HG03280 (cell line): ENCODE measurements around the gene FGA.
"Not testable (repeated sequence)": the region's sequence is repeated elsewhere in the genome, so short reads cannot be mapped to it uniquely, and the experiment has no call there.

ENCODE experiments used
- ATAC-seq: cut with Tn5 transposase; IDR thresholded peaks from one replicate; pipeline ENCODE4 v1.9.1; 2021; ENCODE audit warnings: mild to moderate bottlenecking, moderate library complexity; ENCODE audit not compliant: unreplicated experiment

Gene FGA

DNA sequence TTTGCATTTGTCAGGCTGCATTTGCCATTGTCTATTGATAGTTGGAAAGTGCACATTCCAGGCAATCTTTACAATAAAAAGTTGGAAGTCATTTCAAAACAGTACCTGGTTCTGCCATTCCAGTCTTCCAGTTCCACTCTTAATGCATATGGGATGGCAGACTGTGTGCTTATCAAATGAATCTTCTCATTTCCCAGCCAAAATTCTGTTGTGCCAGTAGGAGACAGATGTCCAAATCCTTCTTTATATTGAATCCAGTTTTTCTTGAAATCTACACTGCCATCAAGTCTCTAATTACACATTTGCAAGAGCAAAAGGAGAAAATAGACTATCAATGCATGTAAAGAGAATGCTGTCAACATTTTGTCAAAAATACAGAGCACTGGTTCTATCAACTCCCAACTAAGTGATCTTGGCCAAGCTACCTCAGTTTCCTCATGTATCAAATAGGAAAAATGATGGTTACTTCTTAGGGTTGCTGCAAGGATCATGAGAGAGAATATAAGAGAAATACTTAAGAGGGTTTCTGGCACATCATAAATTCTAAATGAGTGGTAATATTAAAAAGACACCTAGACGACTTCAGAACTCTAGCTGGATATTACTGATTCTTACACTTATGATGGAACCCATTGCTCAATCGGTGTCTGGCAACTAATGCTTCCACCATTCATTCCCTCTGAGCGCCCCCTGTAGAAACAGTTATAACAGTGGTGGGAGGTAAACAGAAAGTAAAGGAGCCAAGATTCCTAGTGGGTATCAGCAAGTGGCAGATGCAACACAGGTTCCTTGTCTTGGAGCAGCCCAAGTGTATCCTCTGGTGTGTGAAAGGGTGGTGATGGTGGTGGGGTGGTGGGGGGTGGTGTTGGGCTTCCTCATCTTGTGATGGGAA, 18.1 kb upstream of the FGA start:
- ATAC-seq, result no peak

DNA sequence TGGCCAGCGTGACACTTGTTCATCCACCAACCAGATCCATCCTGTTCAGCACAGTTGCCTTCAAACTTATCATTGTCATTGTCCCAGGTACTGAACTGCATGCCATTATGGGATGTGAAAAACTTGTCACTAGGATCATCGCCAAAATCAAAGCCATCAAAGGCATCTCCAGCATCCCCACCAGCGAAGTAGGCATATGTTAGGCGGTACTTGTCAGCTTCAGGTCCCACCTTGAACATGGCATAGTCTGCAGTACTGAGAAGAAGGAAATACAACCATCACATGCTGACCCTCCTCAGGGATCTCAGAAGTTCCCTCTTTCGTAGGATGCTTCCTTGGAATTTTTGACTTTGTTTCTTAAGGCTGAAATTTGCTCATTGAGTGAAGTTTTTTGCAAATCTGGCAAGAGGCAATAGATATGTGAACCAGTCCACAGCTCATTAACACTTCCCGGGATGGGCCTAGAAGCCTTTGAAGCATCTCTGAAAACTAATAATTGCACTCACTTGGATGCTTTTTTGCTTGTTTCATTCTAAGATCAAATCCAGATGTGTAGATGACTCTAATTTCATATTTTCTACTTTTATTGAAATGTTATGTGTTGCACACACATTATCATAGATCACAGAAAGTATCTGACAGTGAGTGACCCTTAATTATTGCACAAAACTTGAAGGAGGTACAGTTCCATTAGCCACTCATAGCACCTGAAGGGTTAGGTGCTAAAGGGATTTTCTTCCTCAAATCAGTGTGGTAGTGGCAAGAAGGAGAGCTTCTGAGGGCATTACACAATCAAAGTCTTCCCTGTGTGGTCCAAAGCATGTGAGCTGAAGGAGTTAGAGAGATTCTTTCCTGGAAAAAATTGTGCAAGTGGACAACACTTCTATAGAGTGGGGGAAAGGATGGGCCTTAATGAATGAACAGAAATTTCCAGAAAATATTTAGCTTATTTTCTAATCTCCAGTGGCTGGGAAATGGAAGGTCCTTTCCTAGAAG, 16.5 kb upstream of the FGA start:
- no peak for ATAC-seq

DNA sequence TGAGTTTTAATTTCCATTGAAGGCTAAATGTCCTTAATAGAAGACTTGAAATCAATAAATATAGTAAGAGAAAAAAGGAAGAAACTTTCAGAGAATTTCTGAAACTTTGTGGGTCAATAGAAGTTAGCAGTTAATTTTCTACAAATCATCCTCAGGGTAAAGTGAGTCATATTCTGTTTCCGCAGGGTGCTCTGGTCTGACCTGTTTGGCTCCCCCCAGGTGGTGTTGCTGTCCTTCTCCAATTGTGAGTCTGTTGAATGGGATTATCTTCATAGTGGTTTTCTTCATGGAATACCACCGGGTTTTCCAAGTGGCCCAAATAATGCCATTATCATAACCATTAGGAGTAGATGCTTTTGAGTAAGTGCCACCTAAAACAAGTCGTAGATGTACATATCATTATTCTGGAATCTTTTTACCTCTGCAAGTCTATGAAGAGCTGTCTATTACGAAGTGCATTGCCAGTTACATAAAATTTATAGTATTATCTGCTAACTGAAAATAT, 14.2 kb upstream of the FGA start:
- no peak for ATAC-seq

DNA sequence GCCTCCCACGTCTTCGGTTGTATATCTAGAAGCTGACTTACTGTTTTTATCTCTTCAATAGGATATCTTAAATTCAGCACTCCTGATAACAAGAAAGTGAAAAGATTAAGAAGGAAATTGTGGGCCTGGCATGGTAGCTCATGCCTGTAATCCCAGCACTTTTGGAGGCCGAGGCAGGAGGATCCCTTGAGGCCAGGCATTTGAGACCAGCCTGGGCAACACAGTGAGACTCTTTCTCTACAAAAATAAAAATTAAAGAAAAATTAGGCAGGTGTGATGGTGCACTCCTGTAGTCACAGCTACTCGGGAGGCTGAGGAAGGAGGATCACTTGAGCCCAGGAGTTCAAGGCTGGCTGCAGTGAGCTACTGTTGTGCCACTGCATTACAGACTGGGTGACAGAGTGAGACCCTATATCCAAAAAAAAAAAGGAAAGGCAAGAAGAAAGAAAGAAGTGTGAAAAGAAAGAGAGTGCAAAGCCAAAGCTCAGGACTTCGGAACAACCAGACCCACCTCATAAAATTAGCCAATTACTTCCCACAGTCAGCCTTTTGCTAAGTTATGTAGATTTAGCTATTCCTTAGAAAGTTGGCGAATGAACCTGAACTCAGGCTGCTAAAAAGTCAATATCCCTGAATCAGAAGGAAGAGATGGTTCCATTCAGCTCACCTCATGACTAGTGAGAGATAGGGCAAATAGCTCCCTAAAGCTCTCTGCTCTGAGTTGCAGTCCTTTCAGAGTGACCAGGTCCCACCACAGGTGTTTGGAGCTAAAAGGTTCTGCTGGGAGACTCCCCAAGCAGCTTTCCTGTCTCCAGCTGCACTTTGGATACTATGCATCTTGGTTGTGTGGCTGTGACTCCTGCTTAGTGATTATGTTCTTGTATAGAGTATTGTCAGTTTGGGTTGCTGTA, 12.7 kb upstream of the FGA start:
- ATAC-seq, result no peak

DNA sequence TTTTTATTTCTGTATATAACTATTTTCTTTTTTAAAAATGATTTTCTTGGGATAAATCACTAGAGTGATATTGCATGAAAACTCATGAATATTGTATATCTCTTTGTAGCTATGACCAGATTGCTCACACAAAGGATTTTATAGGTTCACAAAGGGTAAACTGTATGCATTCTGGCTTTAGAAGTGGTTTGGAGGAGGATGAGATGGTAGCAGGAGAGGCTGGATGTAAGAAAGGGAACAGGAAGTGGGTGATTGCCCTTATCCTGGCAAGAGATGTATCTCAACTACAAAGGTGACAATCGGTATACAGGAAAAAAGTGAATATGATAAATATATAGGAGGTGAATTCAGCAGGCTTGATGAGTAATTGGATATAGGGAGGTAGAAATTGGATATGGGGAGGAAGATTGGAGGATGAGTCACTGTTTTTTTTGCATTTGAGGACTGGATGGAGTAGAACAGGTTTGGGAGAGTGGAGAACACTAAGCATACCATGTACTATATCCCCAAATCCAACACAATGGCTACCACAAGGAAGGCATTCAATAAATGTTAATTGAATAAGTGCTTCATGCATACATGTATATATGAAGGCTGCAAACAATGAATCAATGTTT, 12.0 kb upstream of the FGA start:
- ATAC-seq, result no peak

DNA sequence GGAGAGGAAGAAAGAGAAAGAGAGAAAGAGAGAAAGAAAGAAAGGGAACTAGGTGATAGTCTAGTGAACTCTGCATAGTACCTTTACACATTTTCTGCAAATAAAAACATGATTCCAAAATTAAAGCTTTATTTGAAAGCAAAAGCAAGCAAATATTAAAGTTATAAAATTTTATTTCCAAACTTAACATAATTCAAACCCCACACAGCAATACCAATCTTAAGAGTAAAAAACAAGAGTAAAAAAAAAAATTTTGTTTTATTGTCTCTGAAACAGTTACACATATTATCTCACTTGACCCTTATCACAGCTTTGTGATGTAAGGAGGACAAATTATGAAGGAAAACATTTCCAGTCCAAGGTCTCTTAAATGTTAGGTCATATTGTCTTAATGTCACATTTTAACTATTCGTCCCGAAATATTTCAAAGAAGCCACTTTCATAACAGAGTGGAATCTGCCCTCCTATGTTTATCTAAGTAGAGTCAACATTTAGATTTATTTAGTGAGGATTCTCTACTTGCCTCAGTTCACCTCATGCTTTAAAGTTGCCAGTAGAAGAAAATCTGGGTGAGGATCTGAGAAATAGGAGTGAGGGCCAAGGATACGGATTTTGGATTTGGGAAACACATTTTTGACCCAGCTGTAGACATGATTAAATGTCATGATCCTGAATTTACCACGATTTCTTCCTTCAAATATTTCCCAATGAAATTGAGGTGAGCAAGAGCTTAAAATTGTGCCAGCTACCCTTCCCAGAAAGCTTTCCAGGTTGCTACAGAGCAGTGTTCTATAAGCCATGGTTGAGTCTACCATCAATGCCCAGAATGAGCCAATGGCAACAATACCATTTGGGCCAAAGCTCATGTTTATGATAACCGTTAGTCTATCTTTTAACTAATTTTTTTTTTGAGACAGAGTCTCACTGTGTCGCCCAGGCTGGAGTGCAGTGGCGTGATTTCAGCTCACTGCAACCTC, 7.5 kb upstream of the FGA start:
- no peak for ATAC-seq

DNA sequence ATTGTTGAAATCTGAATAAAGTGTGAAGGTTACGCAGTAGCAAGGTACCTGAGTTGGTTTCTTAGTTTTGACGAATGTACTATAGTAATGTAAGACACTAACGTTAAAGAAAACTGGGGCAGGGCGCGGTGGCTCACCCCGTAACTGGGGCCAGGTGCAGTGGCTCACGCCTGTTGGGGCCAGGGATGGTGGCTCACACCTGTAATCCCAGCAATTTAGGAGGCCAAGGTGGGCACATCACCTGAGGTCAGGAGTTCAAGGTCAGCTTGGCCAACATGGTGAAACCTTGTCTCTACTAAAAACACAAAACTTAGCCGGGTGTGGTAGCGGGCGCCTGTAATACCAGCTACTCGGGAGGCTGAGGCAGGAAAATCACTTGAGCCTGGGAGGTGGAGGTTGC, 6.7 kb upstream of the FGA start:
- ATAC-seq, result not testable (repeated sequence)

DNA sequence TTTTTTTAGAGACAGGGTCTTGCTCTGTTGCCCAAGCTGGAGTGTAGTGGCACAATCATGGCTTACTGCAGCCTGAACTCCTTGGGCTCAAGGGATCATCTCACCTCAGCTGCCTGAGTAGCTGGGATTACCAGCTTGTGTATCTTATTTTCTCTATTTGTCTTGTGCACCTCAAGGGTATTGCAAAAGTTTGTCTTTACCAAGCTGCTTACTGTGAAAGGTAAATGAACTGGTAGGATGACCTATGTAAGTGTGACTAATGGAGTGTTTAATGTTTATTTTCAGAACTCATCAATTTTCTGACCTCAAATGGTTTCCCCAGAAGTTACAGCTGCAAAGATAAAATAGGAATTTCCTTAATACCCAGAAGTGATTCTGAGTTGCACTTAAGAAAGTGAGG, 5.3 kb upstream of the FGA start:
- ATAC-seq, result no peak

DNA sequence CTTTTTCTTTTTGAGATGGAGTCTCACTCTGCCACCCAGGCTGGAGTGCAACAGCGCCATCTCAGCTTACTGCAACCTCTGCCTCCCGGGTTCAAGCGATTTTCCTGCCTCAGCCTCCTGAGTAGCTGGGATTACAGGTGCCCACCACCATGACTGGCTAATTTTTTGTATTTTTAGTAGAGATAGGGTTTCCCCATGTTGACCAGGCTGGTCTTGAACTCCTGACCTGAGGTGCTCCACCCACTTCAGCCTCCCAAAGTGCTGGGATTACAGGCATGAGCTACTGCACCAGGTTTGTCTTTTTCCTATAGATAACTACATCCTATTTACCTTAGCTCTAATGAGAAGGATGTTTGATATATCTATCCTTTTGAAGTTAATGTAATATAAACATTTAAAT, 3.8 kb upstream of the FGA start:
- ATAC-seq, result not testable (repeated sequence)

DNA sequence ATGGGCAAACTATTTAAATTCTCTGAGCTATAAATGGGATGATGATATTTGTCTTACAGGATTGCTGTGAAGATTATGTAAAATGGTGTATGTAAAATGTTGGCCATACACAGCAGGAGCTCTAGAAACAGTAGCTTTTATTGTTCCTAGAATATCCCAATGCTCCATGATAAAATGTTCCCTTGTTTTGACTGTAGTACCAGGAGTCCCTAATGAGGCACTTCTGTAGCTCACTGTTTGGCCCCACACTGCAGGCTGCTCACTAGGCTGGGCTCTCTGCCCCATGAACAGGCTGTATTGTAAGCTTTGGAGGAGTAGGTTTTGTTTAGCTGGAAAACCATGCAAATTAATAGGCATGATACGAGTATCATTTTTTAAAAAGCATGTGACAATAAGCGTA, 3.3 kb upstream of the FGA start:
- no peak for ATAC-seq

DNA sequence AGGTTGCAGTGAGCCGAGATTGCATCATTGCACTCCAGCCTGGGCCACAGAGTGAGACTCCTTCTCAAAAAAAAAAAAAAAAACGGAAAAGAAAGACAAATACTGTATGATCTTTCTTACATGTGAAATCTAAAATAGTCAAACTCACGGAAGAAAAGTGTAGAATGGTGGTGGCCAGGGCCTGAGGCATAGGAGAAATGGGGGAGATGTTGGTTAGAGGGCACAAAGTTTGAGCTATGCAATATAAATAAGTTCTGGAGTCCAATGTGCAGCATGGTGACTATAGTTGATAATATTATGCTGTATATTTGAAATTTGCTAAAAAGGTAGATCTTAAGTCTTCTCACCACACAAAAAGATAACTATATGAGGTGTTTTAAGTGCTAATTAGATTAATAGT, 1.3 kb upstream of the FGA start:
- no peak for ATAC-seq

DNA sequence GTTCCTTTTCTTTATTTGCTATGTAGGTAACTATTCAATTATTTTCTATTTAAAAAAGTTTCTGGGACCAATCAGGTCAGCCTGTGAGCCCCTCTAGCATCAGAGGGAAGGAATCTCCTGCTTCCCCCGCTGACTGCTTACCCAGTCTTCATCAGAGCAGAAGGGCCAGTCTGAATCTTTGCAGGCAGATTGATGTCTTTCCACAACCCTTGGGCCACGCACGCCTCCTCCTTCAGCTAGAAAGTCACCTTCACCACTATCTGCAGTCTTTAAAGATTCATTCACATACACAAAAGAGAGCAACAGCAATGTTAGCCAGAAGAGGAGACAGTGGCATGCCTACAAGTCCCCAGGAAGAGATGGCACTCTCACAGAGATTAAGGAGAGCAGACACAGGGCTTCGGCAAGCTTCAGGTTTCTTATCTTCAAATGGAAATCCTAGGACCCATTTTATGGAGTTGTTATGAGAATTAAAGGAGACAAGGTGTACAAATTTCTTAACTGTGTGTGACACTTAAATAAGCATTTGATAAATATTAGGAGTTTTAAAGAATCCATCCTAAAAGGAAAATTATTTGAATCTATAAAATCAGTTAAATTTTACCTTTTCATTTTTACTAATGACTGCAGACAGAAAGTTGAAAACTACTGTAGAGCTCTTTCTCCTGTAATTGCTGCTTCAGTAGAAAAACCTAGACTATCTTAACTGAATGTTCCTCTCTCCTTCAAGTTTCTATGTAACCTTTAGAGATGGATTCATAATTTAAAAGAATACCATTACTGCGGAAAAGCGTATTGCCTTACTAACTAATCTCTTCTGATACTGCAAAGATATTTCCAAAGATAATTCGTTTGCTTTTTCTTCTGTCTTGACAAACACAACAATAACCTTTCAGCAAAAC, 995 bp downstream of the FGA start:
- ATAC-seq, result no peak

DNA sequence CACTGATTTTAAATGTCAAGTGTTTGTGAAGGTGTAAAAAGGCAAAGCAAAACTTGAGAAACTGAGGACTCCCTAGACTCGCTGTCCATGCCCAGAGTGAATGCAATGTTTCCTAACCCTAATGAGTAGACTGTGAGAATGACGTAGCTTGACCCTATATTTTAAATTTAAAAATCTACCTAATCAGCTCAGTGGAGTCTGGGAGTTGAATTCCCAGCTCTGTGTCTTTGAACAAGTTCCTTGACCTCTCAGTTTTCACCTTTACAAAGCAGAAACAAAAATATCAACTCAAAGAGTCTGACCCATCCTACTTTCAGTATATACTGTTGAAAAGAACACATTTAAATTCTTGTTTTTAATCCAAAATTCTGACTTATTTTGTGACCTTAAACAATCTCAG, 2.3 kb downstream of the FGA start:
- ATAC-seq, result no peak

DNA sequence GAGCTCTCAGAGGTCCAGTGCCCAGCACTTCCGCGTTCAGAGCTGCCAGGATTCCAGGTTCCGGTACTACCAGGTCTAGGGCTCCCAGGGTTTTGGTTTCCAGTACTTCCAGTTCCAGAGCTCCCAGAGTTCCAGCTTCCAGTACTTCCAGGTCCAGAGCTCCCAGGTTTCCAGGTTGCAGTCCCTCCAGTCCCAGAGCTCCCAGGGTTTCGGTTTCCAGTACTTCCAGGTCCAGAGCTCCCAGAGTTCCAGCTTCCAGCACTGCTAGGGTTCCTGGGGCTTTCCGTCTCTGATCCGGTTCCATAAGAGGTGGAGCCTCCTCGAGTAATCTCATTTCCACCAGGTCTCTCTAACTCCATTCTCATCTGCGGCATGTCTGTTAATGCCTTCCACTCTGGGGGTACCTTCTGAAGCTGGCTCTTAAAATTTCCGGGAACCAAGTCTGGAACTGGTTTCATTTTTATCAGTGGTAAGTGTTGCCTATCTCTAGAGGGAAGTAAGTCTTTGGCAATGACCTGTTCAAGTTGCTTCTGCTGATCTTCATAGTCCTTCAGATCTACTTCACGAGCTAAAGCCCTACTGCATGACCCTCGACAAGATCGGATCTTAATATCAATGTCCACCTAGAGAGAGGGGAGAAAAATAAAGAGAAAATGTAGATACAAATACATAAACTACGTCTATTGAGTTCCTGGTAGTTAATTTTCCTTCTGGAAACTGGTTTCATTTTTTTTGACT, 4.1 kb downstream of the FGA start:
- ATAC-seq, result no peak

DNA sequence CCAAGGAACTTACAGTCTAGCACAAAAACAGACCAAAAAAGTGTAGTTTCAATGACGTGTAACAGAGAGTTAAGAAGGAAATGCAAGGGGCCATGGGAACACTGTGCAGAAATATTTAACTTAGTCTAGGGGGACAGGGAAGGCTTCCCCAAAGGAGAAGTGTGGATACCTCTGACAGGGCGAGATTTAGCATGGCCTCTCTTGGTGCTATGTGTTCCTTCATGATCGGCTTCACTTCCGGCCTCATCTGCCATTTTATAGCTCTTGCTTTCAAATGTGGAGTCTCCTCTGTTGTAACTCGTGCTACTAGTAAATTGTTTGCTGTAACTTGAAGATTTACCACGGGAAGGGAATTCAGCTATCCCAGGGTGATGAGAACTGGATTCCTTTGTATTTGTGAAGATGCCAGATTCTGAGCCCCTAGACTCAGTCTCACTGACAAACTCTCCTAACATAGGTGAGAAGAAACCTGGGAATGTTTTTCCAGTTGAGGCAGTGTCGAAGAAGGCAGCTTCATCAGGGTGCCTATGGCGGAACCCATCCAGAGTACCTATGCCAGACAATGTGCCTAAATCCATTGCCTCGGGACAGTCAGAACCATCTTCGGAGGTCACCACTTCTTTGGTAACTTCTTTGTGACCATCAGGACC, 5.0 kb downstream of the FGA start:
- no peak for ATAC-seq

DNA sequence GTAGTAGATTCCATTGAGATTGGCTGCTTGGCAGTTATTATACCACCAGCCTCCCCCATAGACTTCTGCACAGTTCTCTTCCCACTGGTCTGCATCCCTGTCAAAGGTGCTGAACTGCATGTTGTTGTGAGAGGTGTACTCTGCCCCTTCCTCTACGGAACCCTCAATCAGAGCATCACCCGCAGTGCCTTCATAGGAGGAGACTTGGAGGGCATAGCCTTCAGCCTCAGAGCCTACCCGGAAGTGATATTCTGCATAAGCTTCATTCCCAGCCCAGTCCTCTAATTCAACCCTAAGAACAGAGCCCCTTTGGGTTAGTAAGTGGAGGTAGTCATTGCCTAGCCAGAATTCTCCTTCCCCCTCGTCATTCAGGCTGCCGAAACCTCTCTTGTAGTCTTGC, 6.3 kb downstream of the FGA start:
- no peak for ATAC-seq

DNA sequence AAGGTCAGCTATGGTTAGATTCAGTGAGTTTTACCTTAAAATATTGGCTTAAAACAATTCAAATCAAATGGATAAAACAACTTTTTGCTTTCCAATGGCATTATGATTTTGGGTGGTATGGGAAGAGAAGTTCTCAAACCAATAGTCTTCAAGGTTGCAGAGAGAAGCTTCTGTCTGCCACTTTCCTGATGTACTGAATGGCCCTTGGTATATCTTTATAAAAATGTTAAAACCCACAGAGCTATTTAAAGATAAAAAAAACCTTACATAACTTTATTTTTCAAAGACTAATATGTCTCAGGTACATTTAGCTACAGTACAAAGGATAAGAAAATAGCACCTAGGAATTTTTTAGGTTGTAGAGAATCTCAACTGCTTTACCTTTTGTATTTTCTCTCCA, 6.9 kb downstream of the FGA start:
- no peak for ATAC-seq
